OCI-LY3 (cell line): Measurements from ENCODE around the gene CTRB2.

ENCODE experiments used
- H2AFZ ChIP-seq: fragments of 200-600, 300-600 bp; shearing (Covaris generic); 2 replicates; pipeline ENCODE4 v1.6.0; 2014; ENCODE audit warnings: antibody characterized with exemption, low read depth, low read length
- H3K27ac ChIP-seq: fragments of 200-600, 300-600 bp; sonication (generic); 2 replicates; pipeline ENCODE4 v1.5.1; 2014; ENCODE audit warnings: mild to moderate bottlenecking, low read length, moderate library complexity, mixed read lengths
- H3K27me3 ChIP-seq: fragments of 200-600, 300-600 bp; sonication (generic); 2 replicates; pipeline ENCODE4 v1.6.1; 2014; ENCODE audit warnings: low read depth, low read length, mixed read lengths
- H3K36me3 ChIP-seq: fragments of 200-600, 300-600 bp; sonication (generic); replicated peaks from 2 replicates; pipeline ENCODE3; 2014; ENCODE audit warnings: low read depth, low read length, mixed read lengths
- H3K4me1 ChIP-seq: fragments of 300-600, 200-600 bp; sonication (generic); 2 replicates; pipeline ENCODE4 v1.6.1; 2014; ENCODE audit warnings: low read length, mixed read lengths
- H3K4me2 ChIP-seq: fragments of 200-600, 300-600 bp; sonication (generic); 2 replicates; pipeline ENCODE4 v1.6.1; 2014; ENCODE audit warnings: low read length, mixed read lengths
- H3K4me3 ChIP-seq: fragments of 300-600, 200-600 bp; sonication (generic); 2 replicates; pipeline ENCODE4 v1.5.1; 2014; ENCODE audit warnings: antibody characterized with exemption, mild to moderate bottlenecking, low read length, moderate library complexity
- H3K79me2 ChIP-seq: fragments of 300-600, 200-600 bp; shearing (Covaris generic); 2 replicates; pipeline ENCODE4 v1.6.1; 2014; ENCODE audit warnings: mild to moderate bottlenecking, low read length, mixed read lengths
- H3K9ac ChIP-seq: fragments of 300-600, 200-600 bp; shearing (Covaris generic); 2 replicates; pipeline ENCODE4 v1.6.0; 2014; ENCODE audit warnings: mild to moderate bottlenecking, low read length, moderate library complexity
- H3K9me3 ChIP-seq: fragments of 200-600, 300-600 bp; shearing (Covaris generic); 2 replicates; pipeline ENCODE4 v1.6.1; 2014; ENCODE audit warnings: low read length, mixed read lengths; ENCODE audit not compliant: insufficient read depth
- H4K20me1 ChIP-seq: fragments of 200-600, 300-600 bp; sonication (generic); 2 replicates; pipeline ENCODE4 v1.6.1; 2016; ENCODE audit warnings: low read length, mixed read lengths; ENCODE audit not compliant: insufficient read depth
- CTCF ChIP-seq: fragments of 200-600, 300-600 bp; sonication (generic); IDR thresholded peaks from 2 replicates; pipeline ENCODE4 v1.5.1; 2014; ENCODE audit warnings: antibody characterized with exemption, low read length, low read depth
- EZH2phosphoT487 ChIP-seq: fragments of 200-600 bp; shearing (Covaris generic); IDR thresholded peaks from 2 replicates; pipeline ENCODE4 v1.6.1; 2018; ENCODE audit warnings: antibody characterized with exemption, mixed run types, low read depth

The CTRB2 gene

DNA sequence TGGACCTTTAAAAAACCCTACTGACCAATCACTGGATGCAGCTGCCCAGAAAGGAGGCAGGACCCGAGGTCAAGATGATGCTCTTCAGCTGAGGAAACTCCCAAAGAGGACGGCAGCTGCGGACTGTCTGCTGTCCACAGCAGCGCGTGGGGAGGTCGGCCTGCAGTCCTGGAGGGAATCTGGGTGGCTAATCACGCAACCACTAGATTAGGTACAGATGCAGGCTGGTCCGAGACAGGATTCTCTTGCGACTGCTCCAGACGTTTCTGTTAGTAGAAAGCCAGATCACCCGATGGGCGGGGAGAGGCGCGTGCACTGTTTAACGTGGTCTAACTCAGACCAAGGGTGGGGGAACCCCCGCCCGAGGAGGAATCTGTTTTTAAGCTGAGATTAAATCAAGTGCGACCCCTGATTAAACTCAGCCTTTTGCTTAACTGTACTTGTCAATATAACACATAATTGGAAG is 8.8 kb downstream of the CTRB2 start:
- H3K9ac ChIP-seq = no peak overlapping the region
- peaks cover 17% of the 10 kb centered on the region for H3K4me1 ChIP-seq
- H3K9me3 ChIP-seq = no peaks in the 10 kb centered on the region
- H3K27me3 ChIP-seq = peaks cover 55% of the 10 kb centered on the region
- no peak overlapping the region for H3K4me3 ChIP-seq
- no peak overlapping the region for H3K27ac ChIP-seq
- H3K79me2 ChIP-seq = no peaks in the 10 kb centered on the region
- no peak for TF ChIP-seq EZH2phosphoT487
- TF ChIP-seq CTCF = no peak
- H4K20me1 ChIP-seq = no peaks in the 10 kb centered on the region
- no peak overlapping the region for H2AFZ ChIP-seq
- H3K36me3 ChIP-seq = no peaks in the 10 kb centered on the region
- no peak overlapping the region for H3K4me2 ChIP-seq

GRCh38 chr16:75197522-75198134 is 9.3 kb downstream of the CTRB2 start:
- H3K4me1 ChIP-seq = peaks cover 17% of the 10 kb centered on the region
- H3K4me3 ChIP-seq = no peak overlapping the region
- no peak overlapping the region for H3K27ac ChIP-seq
- H3K79me2 ChIP-seq = no peaks in the 10 kb centered on the region
- H3K9ac ChIP-seq = no peak overlapping the region
- H3K4me2 ChIP-seq = no peak overlapping the region
- TF ChIP-seq EZH2phosphoT487 (no peak), CTCF (no peak)
- no peaks in the 10 kb centered on the region for H3K36me3 ChIP-seq
- H3K9me3 ChIP-seq = no peaks in the 10 kb centered on the region
- H4K20me1 ChIP-seq = no peaks in the 10 kb centered on the region
- peaks cover 56% of the 10 kb centered on the region for H3K27me3 ChIP-seq
- H2AFZ ChIP-seq = no peak overlapping the region

DNA sequence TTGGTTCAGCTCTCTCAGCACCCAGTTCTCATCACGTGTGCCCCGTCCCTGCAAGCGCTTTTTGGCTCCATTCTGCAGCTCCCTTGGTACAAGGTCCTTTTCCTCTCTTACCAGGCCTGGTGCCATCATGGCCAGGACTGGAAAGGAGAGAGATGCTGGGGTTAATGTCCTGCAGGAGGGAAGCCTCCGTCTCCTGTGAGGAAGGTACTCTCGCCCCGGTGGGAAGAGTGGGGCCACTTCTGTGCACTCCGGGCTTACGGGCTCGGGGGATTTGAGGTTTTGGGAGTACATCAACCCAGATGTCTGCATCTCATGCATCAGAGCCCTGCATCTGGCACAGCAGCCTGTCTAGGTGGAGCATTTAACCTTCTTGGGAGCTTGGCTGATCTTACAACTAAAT is 10.1 kb downstream of the CTRB2 start:
- H4K20me1 ChIP-seq = no peaks in the 10 kb centered on the region
- no peak overlapping the region for H3K27ac ChIP-seq
- no peak overlapping the region for H3K4me3 ChIP-seq
- H3K4me1 ChIP-seq = peaks cover 16% of the 10 kb centered on the region
- H3K9me3 ChIP-seq = no peaks in the 10 kb centered on the region
- H3K27me3 ChIP-seq = peaks cover 58% of the 10 kb centered on the region
- H3K79me2 ChIP-seq = no peaks in the 10 kb centered on the region
- H3K4me2 ChIP-seq = no peak overlapping the region
- no peaks in the 10 kb centered on the region for H3K36me3 ChIP-seq
- no peak overlapping the region for H2AFZ ChIP-seq
- no peak for TF ChIP-seq CTCF
- no peak for TF ChIP-seq EZH2phosphoT487
- H3K9ac ChIP-seq = no peak overlapping the region

GRCh38 chr16:75195811-75196790 is 10.9 kb downstream of the CTRB2 start:
- H3K27me3 ChIP-seq = peaks cover 59% of the 10 kb centered on the region
- H3K9me3 ChIP-seq = no peaks in the 10 kb centered on the region
- H4K20me1 ChIP-seq = no peaks in the 10 kb centered on the region
- no peaks in the 10 kb centered on the region for H3K36me3 ChIP-seq
- H3K4me1 ChIP-seq = peaks cover 9% of the 10 kb centered on the region
- no peaks in the 10 kb centered on the region for H3K79me2 ChIP-seq
- no peak overlapping the region for H2AFZ ChIP-seq
- no peak overlapping the region for H3K4me3 ChIP-seq
- no peak overlapping the region for H3K9ac ChIP-seq
- H3K27ac ChIP-seq = no peak overlapping the region
- no peak for TF ChIP-seq EZH2phosphoT487
- TF ChIP-seq CTCF = no peak
- H3K4me2 ChIP-seq = no peak overlapping the region
